Measurements from ENCODE around the gene SEMA5B.

The SEMA5B gene

DNA sequence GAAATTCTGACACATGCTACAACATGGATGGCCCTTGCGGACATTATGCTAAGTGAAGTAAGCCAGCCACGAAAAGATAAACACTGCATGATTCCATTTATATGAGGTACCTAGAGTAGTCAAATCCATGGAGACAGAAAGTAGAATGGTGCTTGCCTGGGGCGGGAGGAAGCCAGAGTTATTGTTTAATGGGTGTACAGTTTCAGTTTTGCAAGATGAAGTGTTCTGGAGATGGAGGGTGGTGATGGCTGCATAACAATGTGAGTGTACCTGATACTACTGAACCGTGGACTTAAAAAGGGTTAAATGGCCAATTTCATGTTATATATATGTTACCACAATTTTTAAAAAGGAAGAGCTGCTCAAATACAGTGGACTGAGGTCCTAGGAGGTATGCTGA is 66.9 kb downstream of the SEMA5B start:
- TF ChIP-seq, protein P1, sequence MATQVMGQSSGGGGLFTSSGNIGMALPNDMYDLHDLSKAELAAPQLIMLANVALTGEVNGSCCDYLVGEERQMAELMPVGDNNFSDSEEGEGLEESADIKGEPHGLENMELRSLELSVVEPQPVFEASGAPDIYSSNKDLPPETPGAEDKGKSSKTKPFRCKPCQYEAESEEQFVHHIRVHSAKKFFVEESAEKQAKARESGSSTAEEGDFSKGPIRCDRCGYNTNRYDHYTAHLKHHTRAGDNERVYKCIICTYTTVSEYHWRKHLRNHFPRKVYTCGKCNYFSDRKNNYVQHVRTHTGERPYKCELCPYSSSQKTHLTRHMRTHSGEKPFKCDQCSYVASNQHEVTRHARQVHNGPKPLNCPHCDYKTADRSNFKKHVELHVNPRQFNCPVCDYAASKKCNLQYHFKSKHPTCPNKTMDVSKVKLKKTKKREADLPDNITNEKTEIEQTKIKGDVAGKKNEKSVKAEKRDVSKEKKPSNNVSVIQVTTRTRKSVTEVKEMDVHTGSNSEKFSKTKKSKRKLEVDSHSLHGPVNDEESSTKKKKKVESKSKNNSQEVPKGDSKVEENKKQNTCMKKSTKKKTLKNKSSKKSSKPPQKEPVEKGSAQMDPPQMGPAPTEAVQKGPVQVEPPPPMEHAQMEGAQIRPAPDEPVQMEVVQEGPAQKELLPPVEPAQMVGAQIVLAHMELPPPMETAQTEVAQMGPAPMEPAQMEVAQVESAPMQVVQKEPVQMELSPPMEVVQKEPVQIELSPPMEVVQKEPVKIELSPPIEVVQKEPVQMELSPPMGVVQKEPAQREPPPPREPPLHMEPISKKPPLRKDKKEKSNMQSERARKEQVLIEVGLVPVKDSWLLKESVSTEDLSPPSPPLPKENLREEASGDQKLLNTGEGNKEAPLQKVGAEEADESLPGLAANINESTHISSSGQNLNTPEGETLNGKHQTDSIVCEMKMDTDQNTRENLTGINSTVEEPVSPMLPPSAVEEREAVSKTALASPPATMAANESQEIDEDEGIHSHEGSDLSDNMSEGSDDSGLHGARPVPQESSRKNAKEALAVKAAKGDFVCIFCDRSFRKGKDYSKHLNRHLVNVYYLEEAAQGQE (IDR thresholded peaks at IDR 0.05; ENCODE audit: low read depth) = no peak
- no peak for TF ChIP-seq RAD21 (IDR thresholded peaks at IDR 0.05; ENCODE audit: low read depth)
- no peak for TF ChIP-seq YY1 (IDR thresholded peaks at IDR 0.05; ENCODE audit: low read depth)

DNA sequence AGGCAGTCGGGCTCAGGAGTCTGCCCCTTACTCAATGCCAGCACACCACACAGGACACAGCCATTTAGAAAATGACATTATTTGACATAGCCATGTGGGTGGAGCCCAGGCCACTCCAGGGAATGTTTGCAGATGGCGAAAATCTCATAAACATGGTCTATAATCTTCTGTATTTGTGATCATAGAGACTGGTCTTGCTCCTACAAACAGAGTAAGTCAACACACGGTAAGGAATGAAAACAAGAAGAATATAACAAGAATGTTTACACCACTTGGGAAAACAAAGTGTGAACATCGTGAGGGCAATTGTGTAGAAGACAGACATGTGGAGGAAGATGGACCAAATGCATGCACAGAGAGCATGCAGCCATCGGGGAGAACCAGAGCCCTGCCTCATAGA is 68.2 kb downstream of the SEMA5B start:
- TF ChIP-seq NFIC (IDR thresholded peaks at IDR 0.05) (no peak), TEAD4 (IDR thresholded peaks at IDR 0.05) (no peak), EGR1 (IDR thresholded peaks at IDR 0.05) (no peak)

DNA sequence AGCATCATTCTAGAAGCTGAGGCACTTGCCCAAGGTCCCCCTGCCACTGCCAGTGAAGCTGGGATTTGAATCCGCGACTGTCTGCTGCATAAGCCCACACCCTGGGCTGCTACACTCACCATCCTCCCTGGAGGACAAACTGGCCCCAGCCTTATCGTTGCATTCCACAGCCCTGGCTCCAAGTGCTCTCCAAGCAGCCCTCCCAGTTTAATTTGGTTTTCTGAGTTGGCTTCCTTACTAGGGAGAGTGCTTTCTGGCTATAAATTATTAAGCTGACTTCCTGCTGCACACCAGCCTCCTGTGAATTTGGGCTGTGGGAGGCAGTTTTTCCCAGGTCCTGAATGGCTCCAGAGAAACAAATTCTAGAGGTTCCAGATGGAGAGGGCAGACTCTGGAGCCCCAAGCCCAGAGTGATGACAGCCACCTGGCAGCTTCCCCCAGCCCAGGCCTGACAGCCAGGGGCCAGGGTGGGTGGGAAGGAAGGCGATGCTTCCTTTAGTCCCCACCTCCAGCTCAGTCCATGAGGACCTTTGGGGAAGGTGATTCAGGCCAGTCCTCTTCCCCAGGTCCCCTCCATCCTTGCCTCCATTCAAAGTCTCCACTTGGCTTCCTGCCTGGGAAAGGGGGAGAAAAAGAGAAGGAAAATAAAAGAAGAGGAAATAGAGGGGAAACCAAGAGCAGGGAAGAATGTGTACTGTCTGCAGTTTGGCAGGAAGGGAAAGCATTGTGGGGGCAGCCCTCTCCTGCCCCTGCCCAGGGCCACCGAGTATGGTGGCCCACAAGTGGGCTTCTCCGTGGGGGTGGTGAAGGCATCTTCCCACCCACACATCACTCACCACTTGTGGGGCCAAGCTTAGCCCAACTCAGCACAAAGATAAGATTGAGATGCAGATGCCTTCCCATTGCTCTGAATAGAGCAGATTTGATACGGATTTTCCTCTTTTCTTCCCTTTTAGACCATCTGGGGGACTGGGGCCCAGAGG is 69.6 kb downstream of the SEMA5B start:
- TF ChIP-seq, protein P2, sequence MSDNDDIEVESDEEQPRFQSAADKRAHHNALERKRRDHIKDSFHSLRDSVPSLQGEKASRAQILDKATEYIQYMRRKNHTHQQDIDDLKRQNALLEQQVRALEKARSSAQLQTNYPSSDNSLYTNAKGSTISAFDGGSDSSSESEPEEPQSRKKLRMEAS (IDR thresholded peaks at IDR 0.05) = no peak
- no peak for TF ChIP-seq TEAD4 (IDR thresholded peaks at IDR 0.05)
- no peak for TF ChIP-seq FOXM1 (IDR thresholded peaks at IDR 0.05; ENCODE audit: borderline replicate concordance, low read depth)
- TF ChIP-seq RAD21 (IDR thresholded peaks at IDR 0.05; ENCODE audit: low read depth) = no peak
- TF ChIP-seq CREB1 (IDR thresholded peaks at IDR 0.05; ENCODE audit: low read depth) = no peak
- TF ChIP-seq TAF1 (IDR thresholded peaks at IDR 0.05; ENCODE audit: low read depth) = no peak
- TF ChIP-seq ZBTB7A (IDR thresholded peaks at IDR 0.05; ENCODE audit: low read depth) = no peak
- no peak for TF ChIP-seq TCF12 (IDR thresholded peaks at IDR 0.05; ENCODE audit: low read depth)
- no peak for TF ChIP-seq NFIC (IDR thresholded peaks at IDR 0.05)
- TF ChIP-seq, protein P3, sequence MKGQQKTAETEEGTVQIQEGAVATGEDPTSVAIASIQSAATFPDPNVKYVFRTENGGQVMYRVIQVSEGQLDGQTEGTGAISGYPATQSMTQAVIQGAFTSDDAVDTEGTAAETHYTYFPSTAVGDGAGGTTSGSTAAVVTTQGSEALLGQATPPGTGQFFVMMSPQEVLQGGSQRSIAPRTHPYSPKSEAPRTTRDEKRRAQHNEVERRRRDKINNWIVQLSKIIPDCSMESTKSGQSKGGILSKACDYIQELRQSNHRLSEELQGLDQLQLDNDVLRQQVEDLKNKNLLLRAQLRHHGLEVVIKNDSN (IDR thresholded peaks at IDR 0.05) = no peak

DNA sequence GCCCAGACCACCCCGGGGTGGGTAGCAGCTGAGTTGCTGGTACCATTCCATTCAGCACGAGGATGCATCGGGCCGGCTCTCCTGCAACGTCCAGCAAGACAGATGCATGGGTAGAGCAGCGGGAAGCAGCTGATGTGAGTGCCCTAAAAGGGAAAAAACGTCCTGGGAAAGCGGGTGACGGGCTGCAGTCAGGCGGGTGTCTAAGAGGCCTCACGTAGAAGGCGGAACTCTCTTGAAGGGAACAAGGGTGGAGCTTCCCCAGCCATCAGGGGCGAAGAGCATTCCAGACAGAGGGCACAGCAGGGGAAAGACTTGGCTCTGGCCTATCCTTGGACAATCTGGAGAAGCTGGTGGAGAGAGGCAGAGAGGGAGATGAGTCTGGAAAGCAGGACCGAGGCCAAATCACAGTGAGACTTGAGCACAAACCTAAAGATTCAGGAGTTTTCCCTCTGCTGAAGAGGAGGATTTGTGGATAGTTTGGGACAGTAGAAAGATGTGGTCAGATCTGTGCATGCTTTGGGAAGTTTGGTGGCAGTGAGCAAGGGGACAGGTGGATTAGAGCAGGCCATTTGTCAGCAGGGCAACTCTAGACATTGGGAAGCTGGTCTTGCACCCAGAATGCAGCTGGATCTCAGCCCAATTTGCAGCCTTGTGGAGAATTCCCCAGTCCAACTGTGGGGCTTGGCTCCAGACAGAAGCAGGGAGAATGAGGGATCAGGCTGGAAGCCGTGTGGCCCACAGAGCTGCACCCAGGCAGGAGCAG is 70.7 kb downstream of the SEMA5B start:
- TF ChIP-seq TEAD4 (IDR thresholded peaks at IDR 0.05) = no peak

DNA sequence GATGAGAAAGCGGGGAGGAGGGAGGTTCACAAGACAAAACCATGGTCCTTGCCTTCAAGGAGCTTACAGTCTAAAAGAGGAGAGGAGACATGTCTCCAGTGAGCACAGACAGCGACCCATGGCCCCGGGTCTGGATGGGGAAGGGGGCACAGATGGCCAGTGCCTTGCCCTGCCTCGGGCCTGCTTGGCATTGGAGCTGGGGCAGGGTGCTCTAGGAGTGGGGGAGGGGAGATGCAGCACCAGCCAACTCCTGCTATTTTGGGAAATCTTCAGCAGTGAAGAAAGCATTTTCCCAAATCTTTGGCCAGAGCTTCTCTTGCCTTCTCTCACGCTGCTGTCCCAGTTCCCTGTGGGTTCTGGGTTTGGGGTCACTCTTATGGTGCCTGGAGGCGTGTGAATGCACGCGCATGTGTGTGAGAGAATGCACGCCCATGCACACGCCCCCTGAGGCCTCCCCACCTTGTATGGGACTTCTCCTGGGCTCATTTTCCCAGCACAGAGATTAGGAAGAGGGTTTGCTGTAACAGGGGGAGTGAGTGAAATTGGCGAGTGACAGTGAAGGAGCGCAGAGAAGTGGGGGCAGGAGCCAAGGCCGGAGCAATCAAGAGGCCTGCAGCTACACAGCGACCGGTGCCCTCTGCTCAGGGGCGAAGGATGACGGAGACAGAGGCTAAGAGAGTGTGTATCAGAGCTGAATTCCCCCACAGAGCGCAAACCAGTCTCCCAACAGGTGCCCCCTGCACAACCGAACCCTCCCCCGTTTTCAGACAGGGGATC is 71.5 kb downstream of the SEMA5B start:
- TF ChIP-seq EGR1 (IDR thresholded peaks at IDR 0.05) = no peak

DNA sequence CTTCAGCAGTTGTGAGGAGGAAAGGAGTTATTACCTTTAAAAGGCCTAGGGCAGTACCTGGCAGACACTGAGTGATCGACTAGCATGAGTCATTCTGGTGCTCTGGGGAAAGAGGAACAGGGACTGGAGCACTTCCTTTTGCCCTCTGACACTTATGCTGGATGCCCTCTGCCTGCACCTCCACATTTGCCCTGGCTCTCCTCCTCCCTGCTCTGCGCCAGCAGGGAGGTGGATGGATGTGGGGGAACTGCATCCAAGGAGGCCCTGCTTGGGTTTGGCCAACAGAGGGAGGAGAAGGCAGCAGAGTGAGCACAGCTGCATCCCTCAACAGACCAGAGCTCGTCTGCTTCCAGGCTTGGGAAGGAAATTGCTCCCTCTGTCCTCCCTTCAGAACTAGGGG is 75.0 kb downstream of the SEMA5B start:
- TF ChIP-seq FOXM1 (IDR thresholded peaks at IDR 0.05; ENCODE audit: borderline replicate concordance, low read depth) (no peak), TAF1 (IDR thresholded peaks at IDR 0.05; ENCODE audit: low read depth) (no peak), RAD21 (IDR thresholded peaks at IDR 0.05; ENCODE audit: low read depth) (no peak), NFIC (IDR thresholded peaks at IDR 0.05) (no peak), EGR1 (IDR thresholded peaks at IDR 0.05) (no peak), TEAD4 (IDR thresholded peaks at IDR 0.05) (no peak), TCF12 (IDR thresholded peaks at IDR 0.05; ENCODE audit: low read depth) (no peak)
- TF ChIP-seq, protein P2 (IDR thresholded peaks at IDR 0.05) = no peak
- TF ChIP-seq, protein P3 (IDR thresholded peaks at IDR 0.05) = no peak

DNA sequence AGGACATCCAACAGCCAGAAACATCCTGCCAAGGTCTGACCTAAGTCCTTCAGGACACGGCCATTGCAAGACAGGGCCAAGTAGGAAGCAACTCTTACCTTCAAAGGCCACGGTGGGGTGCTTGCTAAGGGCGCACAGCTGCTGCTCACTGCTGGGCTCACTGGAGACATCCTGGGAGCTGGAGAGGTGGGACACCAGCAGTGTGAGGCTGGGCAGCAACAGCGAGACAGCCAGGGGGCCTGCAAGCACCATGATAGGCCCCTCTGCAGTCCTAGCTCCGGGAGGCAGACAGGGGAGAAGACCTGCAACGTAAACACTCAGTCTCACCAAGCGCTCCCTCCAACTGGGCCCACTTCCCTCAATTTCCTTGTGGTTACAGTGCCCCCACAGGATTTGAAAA is 79.2 kb downstream of the SEMA5B start:
- TF ChIP-seq CEBPB (IDR thresholded peaks at IDR 0.05) = no peak
- TF ChIP-seq, protein P2 (IDR thresholded peaks at IDR 0.05) = no peak
- no peak for TF ChIP-seq NFIC (IDR thresholded peaks at IDR 0.05)
- TF ChIP-seq ZBTB7A (IDR thresholded peaks at IDR 0.05; ENCODE audit: low read depth) = no peak
- TF ChIP-seq RAD21 (IDR thresholded peaks at IDR 0.05; ENCODE audit: low read depth) = no peak
- no peak for TF ChIP-seq TAF1 (IDR thresholded peaks at IDR 0.05; ENCODE audit: low read depth)
- no peak for TF ChIP-seq TCF12 (IDR thresholded peaks at IDR 0.05; ENCODE audit: low read depth)
- no peak for TF ChIP-seq YY1 (IDR thresholded peaks at IDR 0.05; ENCODE audit: low read depth)
- TF ChIP-seq CREB1 (IDR thresholded peaks at IDR 0.05; ENCODE audit: low read depth) = no peak
- TF ChIP-seq FOXM1 (IDR thresholded peaks at IDR 0.05; ENCODE audit: borderline replicate concordance, low read depth) = no peak
- no peak for TF ChIP-seq EP300 (IDR thresholded peaks at IDR 0.05; ENCODE audit: borderline replicate concordance)
- TF ChIP-seq, protein P1 (IDR thresholded peaks at IDR 0.05; ENCODE audit: low read depth) = no peak
- TF ChIP-seq EGR1 (IDR thresholded peaks at IDR 0.05) = no peak
- TF ChIP-seq, protein P3 (IDR thresholded peaks at IDR 0.05) = no peak
- TF ChIP-seq TEAD4 (IDR thresholded peaks at IDR 0.05) = no peak

Data from Ishikawa (cell line).